Breast epithelium (tissue), 4 donors: ENCODE measurements around the gene TEX35. TPM values are rescaled to one million over a fixed set of nuclear protein-coding genes. Genes with fewer than 3 reads are reported as not detected.

Source experiments
- DNase-seq, 2 donors: peaks; one replicate each; pipeline ENCODE4 v3.0.0-alpha.2; 2019; ENCODE audit warnings: low spot score in 2 of 2
- H3K27ac ChIP-seq, 2 donors: fragments of 200-600 bp; sonication (generic) in 1 of 2; one replicate each; pipeline ENCODE4 v1.5.1; 2016 to 2019; ENCODE audit warnings: mild to moderate bottlenecking in 1 of 2
- H3K27me3 ChIP-seq, 2 donors: fragments of 200-600 bp; sonication (generic) in 1 of 2; one replicate each; pipeline versions ENCODE4 v1.5.1 to v1.6.0; 2017 to 2019; ENCODE audit warnings: control low read depth in 1 of 2, mild to moderate bottlenecking in 1 of 2
- H3K36me3 ChIP-seq: fragments of 200-600 bp; one replicate; pipeline ENCODE4 v1.5.1; 2019
- H3K4me1 ChIP-seq, 2 donors: fragments of 200-600 bp; sonication (generic); one replicate each; pipeline ENCODE4 v1.5.1; 2016 to 2019; ENCODE audit warnings: control low read depth in 1 of 2
- H3K4me3 ChIP-seq, 3 donors: fragments of 200-600 bp; sonication (generic); 1 replicate in 2 of 3; 2 replicates in 1 of 3; pipeline ENCODE4 v1.5.1; 2016 to 2019; ENCODE audit warnings: mild to moderate bottlenecking in 3 of 3, moderate library complexity in 2 of 3
- H3K9me3 ChIP-seq, 2 donors: fragments of 200-600 bp; sonication (generic) in 1 of 2; one replicate each; pipeline ENCODE4 v1.5.1; 2016 to 2019; ENCODE audit warnings: control low read depth in 1 of 2
- POLR2A ChIP-seq: fragments of 450-650 bp; IDR thresholded peaks from one replicate; pipeline ENCODE4 v1.6.1; 2016; ENCODE audit warnings: antibody characterized with exemption, mild to moderate bottlenecking, moderate library complexity
- POLR2AphosphoS5 ChIP-seq, 3 donors: sonication (generic); formaldehyde crosslinking; IDR thresholded peaks; one replicate each; pipeline ENCODE4 v1.6.1; 2017; ENCODE audit warnings: antibody characterized with exemption in 3 of 3
- intact Hi-C: fragments of 100-400 bp; cut with DNase I; formaldehyde crosslinking; loops from one replicate; pipeline ENCODE4 v1.15.1; 2023; ENCODE audit warnings: low total_unique reads
- total RNA-seq, 3 donors: library from RNA; depleted of rRNA; stranded (reverse); fragments of >200 nt; gene quantifications; one replicate each; pipeline ENCODE4 v1.1.0, GENCODE V29; 2016
- TF ChIP-seq, protein P1 (sequence below), 3 donors: fragments of 450-650 bp; IDR thresholded peaks; one replicate each; pipeline ENCODE4 v1.5.1; 2016 to 2017; ENCODE audit warnings: antibody characterized with exemption in 3 of 3, mild to moderate bottlenecking in 3 of 3, moderate library complexity in 3 of 3

The TEX35 gene
- total RNA-seq, 3 donors from 2014 or later: not detected

DNA sequence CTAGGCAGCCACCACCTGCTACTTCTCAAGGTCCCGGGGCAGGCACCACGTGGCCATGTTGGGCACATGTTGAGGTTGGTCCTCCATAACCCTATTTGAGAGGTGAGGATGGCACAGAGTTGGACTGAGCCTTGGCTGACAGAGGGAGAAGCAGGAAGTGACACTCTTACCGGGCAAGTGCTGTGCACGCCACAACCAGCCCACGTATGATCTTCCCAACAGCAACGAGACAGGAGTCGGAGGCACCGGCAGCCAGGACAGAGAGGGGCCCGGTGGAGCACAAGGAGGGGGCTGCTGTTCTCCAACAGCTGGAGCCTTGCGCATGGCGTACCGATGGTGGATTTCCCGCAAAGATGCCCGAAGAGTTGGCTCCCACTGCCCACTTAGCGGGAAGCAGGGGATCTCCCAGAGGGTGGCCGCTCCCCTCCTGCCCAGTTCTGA is 19.6 kb upstream of the TEX35 start:
- no peaks in the 10 kb centered on the region for H3K27me3 ChIP-seq
- no peak for DNase-seq
- H3K27ac ChIP-seq: no peak overlapping the region
- TF ChIP-seq POLR2AphosphoS5 (IDR thresholded peaks at IDR 0.05) (no peak), POLR2A (no peak)
- TF ChIP-seq, protein P1, sequence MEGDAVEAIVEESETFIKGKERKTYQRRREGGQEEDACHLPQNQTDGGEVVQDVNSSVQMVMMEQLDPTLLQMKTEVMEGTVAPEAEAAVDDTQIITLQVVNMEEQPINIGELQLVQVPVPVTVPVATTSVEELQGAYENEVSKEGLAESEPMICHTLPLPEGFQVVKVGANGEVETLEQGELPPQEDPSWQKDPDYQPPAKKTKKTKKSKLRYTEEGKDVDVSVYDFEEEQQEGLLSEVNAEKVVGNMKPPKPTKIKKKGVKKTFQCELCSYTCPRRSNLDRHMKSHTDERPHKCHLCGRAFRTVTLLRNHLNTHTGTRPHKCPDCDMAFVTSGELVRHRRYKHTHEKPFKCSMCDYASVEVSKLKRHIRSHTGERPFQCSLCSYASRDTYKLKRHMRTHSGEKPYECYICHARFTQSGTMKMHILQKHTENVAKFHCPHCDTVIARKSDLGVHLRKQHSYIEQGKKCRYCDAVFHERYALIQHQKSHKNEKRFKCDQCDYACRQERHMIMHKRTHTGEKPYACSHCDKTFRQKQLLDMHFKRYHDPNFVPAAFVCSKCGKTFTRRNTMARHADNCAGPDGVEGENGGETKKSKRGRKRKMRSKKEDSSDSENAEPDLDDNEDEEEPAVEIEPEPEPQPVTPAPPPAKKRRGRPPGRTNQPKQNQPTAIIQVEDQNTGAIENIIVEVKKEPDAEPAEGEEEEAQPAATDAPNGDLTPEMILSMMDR (IDR thresholded peaks at IDR 0.05): no peak
- intact Hi-C loops: no loop called here
- no peak overlapping the region for H3K4me3 ChIP-seq
- no peaks in the 10 kb centered on the region for H3K4me1 ChIP-seq
- H3K36me3 ChIP-seq: no peaks in the 10 kb centered on the region
- no peaks in the 10 kb centered on the region for H3K9me3 ChIP-seq

DNA sequence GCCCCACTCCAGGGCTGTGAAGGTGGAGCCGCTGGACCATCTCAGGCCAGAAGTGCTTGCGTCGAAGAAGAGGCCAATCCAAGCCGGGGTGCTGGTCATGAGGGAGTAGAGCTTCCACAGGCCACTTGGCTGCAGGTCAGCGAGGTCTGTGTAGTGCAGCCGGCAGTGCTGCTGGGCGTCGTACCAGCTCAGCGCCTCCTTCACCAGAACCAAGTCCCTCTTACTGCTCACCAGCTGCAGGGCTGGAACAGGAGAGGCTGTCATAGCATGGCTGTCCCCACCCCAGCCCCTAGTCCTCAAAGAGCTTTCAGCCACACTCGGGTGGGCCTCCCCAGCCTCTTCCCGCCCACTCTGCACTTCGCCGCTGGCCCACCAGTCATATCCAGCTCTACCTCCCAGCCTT is 18.3 kb upstream of the TEX35 start:
- Histone ChIP-seq H3K27me3 (no peaks in the 10 kb centered on the region), H3K9me3 (no peaks in the 10 kb centered on the region), H3K4me3 (no peak overlapping the region), H3K36me3 (no peaks in the 10 kb centered on the region), H3K27ac (no peak overlapping the region), H3K4me1 (no peaks in the 10 kb centered on the region)
- intact Hi-C loops: no loop called here
- DNase-seq: no peak
- TF ChIP-seq, protein P1 (IDR thresholded peaks at IDR 0.05): no peak
- TF ChIP-seq POLR2A (no peak), POLR2AphosphoS5 (IDR thresholded peaks at IDR 0.05) (no peak)

DNA sequence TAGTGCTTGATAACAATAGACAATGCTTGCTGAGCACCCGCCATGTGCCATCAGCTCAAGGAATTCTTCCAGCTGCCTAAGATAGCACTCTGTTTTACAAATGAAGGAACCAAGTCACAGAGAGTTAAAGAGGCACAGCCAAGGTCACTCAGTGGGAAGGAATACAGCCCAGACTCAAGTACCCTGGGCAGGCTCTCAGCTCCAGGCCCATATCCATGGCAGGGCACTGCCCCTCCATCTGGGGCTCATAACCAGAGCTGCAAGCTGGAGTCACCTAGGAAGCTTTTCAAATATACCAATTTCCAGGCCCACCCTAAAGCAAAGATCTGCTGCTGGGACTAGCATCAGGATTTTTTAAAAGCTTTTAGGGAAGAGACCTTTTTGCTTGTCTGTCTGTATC is 17.8 kb upstream of the TEX35 start:
- H3K4me3 ChIP-seq: no peak overlapping the region
- TF ChIP-seq POLR2A (no peak), POLR2AphosphoS5 (IDR thresholded peaks at IDR 0.05) (no peak)
- TF ChIP-seq, protein P1 (IDR thresholded peaks at IDR 0.05): no peak
- no peaks in the 10 kb centered on the region for H3K4me1 ChIP-seq
- H3K9me3 ChIP-seq: no peaks in the 10 kb centered on the region
- no peak for DNase-seq
- no peaks in the 10 kb centered on the region for H3K27me3 ChIP-seq
- intact Hi-C loops: no loop called here
- H3K27ac ChIP-seq: no peak overlapping the region
- H3K36me3 ChIP-seq: no peaks in the 10 kb centered on the region

DNA sequence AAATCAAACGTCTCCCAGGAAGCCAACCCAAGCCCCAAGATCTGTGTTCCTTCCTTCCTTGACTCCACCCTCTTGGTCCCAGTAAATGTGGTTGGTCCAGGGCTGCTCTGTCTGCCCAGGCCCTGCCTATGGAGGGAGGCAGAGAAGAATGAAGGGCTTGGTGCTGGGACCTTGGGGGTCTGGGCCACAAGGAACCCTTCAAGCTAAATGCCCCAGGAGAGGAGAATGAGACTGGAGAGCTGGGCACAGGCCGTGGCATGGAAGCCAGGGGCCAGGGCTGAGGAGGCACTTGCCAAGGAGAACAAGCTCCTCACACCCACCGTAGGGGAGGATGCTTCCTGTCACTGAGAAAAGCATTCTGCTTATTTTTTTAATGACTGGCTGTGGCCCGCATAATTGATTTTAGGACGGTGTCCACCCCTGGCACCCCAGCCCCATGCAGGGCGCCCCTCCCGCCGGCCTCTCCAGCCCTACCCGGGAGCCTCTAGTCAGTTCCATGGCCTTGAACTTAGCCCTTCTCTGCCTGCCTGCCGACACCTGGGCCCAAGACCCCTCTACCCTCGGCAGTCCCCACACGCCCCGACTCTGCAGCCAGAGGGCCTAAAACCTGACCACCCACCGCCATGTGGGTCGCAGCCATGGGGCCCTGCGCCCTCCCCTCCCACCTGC is 17.0 kb upstream of the TEX35 start:
- no peaks in the 10 kb centered on the region for H3K36me3 ChIP-seq
- no peak for DNase-seq
- H3K4me1 ChIP-seq: no peaks in the 10 kb centered on the region
- no peaks in the 10 kb centered on the region for H3K9me3 ChIP-seq
- H3K27me3 ChIP-seq: no peaks in the 10 kb centered on the region
- intact Hi-C loops: no loop called here
- H3K4me3 ChIP-seq: no peak overlapping the region
- TF ChIP-seq POLR2AphosphoS5 (IDR thresholded peaks at IDR 0.05) (no peak), POLR2A (no peak)
- TF ChIP-seq, protein P1 (IDR thresholded peaks at IDR 0.05): no peak
- H3K27ac ChIP-seq: no peak overlapping the region

DNA sequence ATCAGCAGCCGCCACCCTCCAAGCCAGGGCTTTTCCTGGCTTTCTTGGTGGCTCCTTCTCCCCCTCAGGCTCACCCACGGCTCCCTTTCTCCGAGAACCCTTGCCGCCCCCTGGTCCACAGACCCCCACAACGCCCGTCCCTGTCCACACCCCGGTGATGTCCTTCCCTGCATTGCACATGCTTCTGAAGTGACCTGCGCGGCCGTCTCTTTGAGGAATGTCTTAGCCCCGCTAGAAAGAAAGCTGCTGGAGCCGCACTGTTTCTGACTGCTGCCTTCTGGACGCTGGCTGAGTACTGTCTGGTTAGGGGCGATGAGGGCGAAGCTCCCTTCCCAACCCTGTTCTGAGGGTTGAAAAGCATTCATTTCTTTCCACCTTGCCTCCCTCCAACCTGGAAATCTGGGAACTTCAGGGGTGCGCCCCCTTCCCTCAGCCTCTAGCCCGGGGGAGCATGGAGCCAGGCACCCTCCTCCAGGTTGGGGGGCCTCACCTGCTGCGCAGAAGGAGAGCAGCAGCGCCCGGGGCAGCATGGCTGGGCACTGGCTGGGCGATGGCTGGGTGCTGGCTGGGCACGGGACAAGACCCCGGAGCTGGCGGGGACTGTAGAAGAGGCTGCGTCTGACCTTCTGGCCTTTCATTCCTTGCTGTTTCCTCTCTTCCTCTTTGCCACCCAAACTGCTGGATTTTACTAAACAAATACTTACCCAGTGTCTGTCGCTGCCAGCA is 16.3 kb upstream of the TEX35 start, which contains the start of gene CLEC20A:
Gene CLEC20A (minus strand): TSS at position 555 of the 726 bp plus-strand sequence. CDS start 25 bp downstream, at position 530.
- intact Hi-C loops: no loop called here
- H3K36me3 ChIP-seq: no peaks in the 10 kb centered on the region
- no peaks in the 10 kb centered on the region for H3K4me1 ChIP-seq
- H3K27ac ChIP-seq: no peak within 1 kb of the TSS
- TF ChIP-seq, protein P1 (IDR thresholded peaks at IDR 0.05): no peak
- TF ChIP-seq POLR2A (no peak), POLR2AphosphoS5 (IDR thresholded peaks at IDR 0.05) (no peak)
- H3K27me3 ChIP-seq: no peaks in the 10 kb centered on the region
- no peaks in the 10 kb centered on the region for H3K9me3 ChIP-seq
- no peak within 1 kb of the TSS for H3K4me3 ChIP-seq
- no peak for DNase-seq
